HG03045 (cell line): Measurements from ENCODE around the gene ZNF391.
"Not testable (repeated sequence)": the region's sequence is repeated elsewhere in the genome, so short reads cannot be mapped to it uniquely, and the experiment has no call there.

ENCODE experiments used
- ATAC-seq: cut with Tn5 transposase; IDR thresholded peaks from one replicate; pipeline ENCODE4 v1.9.1; 2021; ENCODE audit warnings: mild to moderate bottlenecking, moderate library complexity; ENCODE audit not compliant: unreplicated experiment

Gene ZNF391

GRCh38 chr6:27422651-27423332 is 34.2 kb downstream of the ZNF391 start:
- no peak for ATAC-seq

- ATAC-seq = not testable (repeated sequence)
Observed at GRCh38 chr6:27424851-27425250, 36.3 kb downstream of the ZNF391 start.

- ATAC-seq = no peak
Observed at GRCh38 chr6:27426045-27426620, 37.6 kb downstream of the ZNF391 start.

- no peak for ATAC-seq
Observed at GRCh38 chr6:27428502-27428901, 39.9 kb downstream of the ZNF391 start.

- no peak for ATAC-seq
Observed at GRCh38 chr6:27428966-27429365, 40.4 kb downstream of the ZNF391 start.

- ATAC-seq = no peak
Observed at GRCh38 chr6:27433714-27434113, 45.2 kb downstream of the ZNF391 start.

- no peak for ATAC-seq
Observed at GRCh38 chr6:27439371-27439770, 50.8 kb downstream of the ZNF391 start.

GRCh38 chr6:27441001-27441400 is 52.4 kb downstream of the ZNF391 start:
- ATAC-seq = no peak

GRCh38 chr6:27442932-27443331 is 54.4 kb downstream of the ZNF391 start:
- ATAC-seq = no peak

GRCh38 chr6:27448456-27448855 is 59.9 kb downstream of the ZNF391 start:
- ATAC-seq = no peak

GRCh38 chr6:27451660-27452390 is 63.3 kb downstream of the ZNF391 start:
- no peak for ATAC-seq

- no peak for ATAC-seq
Observed at GRCh38 chr6:27452496-27452897, 63.9 kb downstream of the ZNF391 start.
